Upper lobe of left lung (tissue), 4 donors: ENCODE results near the gene ADGRL3.

ENCODE experiments used
- CTCF ChIP-seq, 6 experiments: fragments of 450-650 bp in 4 of 6; fragments of 200-600 bp in 2 of 6; sonication (generic) in 2 of 6; IDR thresholded peaks; one replicate each; pipeline ENCODE4 v1.5.1; 2016 to 2019; ENCODE audit warnings: antibody characterized with exemption in 6 of 6
- POLR2AphosphoS5 ChIP-seq, 2 donors: sonication (generic); formaldehyde crosslinking; IDR thresholded peaks; one replicate each; pipeline ENCODE4 v1.5.1; 2017; ENCODE audit warnings: antibody characterized with exemption in 2 of 2

GRCh38 chr4:61889117-61889516 lies 689.0 kb downstream of the ADGRL3 start:
- TF ChIP-seq POLR2AphosphoS5 (IDR thresholded peaks at IDR 0.05) (no peak), CTCF (IDR thresholded peaks at IDR 0.05) (no peak)
